HepG2 (cell line): ENCODE measurements around the gene SUB1. TPM values are rescaled to one million over a fixed set of nuclear protein-coding genes. Genes with fewer than 3 reads are reported as not detected.

ENCODE experiments used
- ATAC-seq: fragments of 200-7000 bp; cut with Tn5 transposase; 3 replicates; pipeline ENCODE4 v1.9.1; 2020; ENCODE audit warnings: mild to moderate bottlenecking, moderate library complexity
- BruUV-seq: library from RNA; stranded (reverse); fragments of 400-500 nt; replicated peaks from 2 replicates; lab custom pipeline; 2021; lab: Mats Ljungman, UMichigan
- CTCF ChIA-PET: fragments of 300-600 bp; formaldehyde crosslinking; extraction: SDS; loops from one replicate; lab custom pipeline; 2021; ENCODE audit warnings: low total read pairs, inconsistent platforms, low intra/inter-chr PET ratio; lab: Yijun Ruan, JAX
- POLR2A ChIA-PET: fragments of 350-600 bp; sonication (Branson Sonifier 250); formaldehyde crosslinking; loops from one replicate; lab custom pipeline; 2020; ENCODE audit warnings: antibody characterized with exemption, inconsistent platforms; lab: Yijun Ruan, JAX
- DNase-seq: peaks from one replicate; pipeline ENCODE4 v3.0.0-alpha.2; 2015; ENCODE audit warnings: low spot score
- FAIRE-seq: peaks from 3 replicates; lab custom pipeline; 2011; peaks lifted over from hg19 to GRCh38; lab: Jason Lieb, UNC
- H2AFZ ChIP-seq: one replicate; pipeline ENCODE4 v1.6.1; 2011; ENCODE audit warnings: low read length, inconsistent platforms
- H3K27ac ChIP-seq: fragments of 300-600 bp; 3 replicates; pipeline ENCODE4 v1.8.0; 2011; ENCODE audit warnings: mixed run types, mild to moderate bottlenecking, mixed read lengths, low read length, inconsistent platforms; ENCODE audit not compliant: insufficient read depth; ENCODE audit errors: extremely low read length
- H3K27me3 ChIP-seq, 2 experiments: fragments of 200-600 bp in 1 of 2; 2 replicates in 1 of 2; 3 replicates in 1 of 2; pipeline versions ENCODE4 v1.6.0 to v1.8.0; 2011; ENCODE audit warnings: low read length in 2 of 2, mild to moderate bottlenecking in 2 of 2, moderate library complexity in 2 of 2, inconsistent platforms in 1 of 2; ENCODE audit not compliant: insufficient read depth in 2 of 2, control insufficient read depth in 1 of 2
- H3K36me3 ChIP-seq, 2 experiments: fragments of 200-600 bp in 1 of 2; replicated peaks in 1 of 2; 2 replicates in 1 of 2; 3 replicates in 1 of 2; pipeline versions ENCODE4 v1.5.1 to v1.8.0; 2011; ENCODE audit warnings: low read length in 2 of 2, inconsistent platforms in 1 of 2; ENCODE audit not compliant: insufficient read depth in 2 of 2, control insufficient read depth in 1 of 2
- H3K4me1 ChIP-seq: 2 replicates; pipeline ENCODE4 v1.5.1; 2012; ENCODE audit warnings: low read length, inconsistent platforms; ENCODE audit not compliant: insufficient read depth
- H3K4me2 ChIP-seq: 2 replicates; pipeline ENCODE4 v1.6.0; 2011; ENCODE audit warnings: low read depth, low read length, inconsistent platforms
- H3K4me3 ChIP-seq, 3 experiments: fragments of 200-600 bp in 1 of 3; sonication (generic), shearing (Covaris generic) in 1 of 3; replicated peaks in 1 of 3; 2 replicates each; pipeline ENCODE4 v1.5.1; 2011 to 2016; ENCODE audit warnings: low read length in 3 of 3, inconsistent platforms in 2 of 3, low read depth in 2 of 3, mild to moderate bottlenecking in 2 of 3, control low read depth in 1 of 3, mixed read lengths in 1 of 3; ENCODE audit not compliant: insufficient read depth in 1 of 3
- H3K79me2 ChIP-seq: one replicate; pipeline ENCODE4 v1.6.1; 2011; ENCODE audit warnings: low read length, inconsistent platforms; ENCODE audit not compliant: insufficient read depth
- H3K9ac ChIP-seq: 2 replicates; pipeline ENCODE4 v1.6.0; 2011; ENCODE audit warnings: mild to moderate bottlenecking, low read depth, low read length, inconsistent platforms; ENCODE audit not compliant: insufficient read depth
- H3K9me3 ChIP-seq: 2 replicates; pipeline ENCODE4 v1.5.1; 2012; ENCODE audit warnings: mild to moderate bottlenecking, low read length
- H4K20me1 ChIP-seq: 2 replicates; pipeline ENCODE4 v1.6.0; 2011; ENCODE audit warnings: inconsistent platforms, mild to moderate bottlenecking, low read length, moderate library complexity; ENCODE audit not compliant: insufficient read depth
- LBX2 ChIP-seq: sonication (generic); formaldehyde crosslinking; IDR thresholded peaks from 2 replicates; pipeline ENCODE4 v1.5.0; 2020; ENCODE audit warnings: missing genetic modification reagents, mild to moderate bottlenecking, borderline replicate concordance
- NR0B2 ChIP-seq: sonication (generic); formaldehyde crosslinking; IDR thresholded peaks from 2 replicates; pipeline ENCODE4 v1.4.0; 2020; ENCODE audit warnings: mild to moderate bottlenecking, missing genetic modification reagents
- PHB2 ChIP-seq: fragments of 450-650 bp; IDR thresholded peaks from 2 replicates; pipeline ENCODE4 v1.6.1; 2018; ENCODE audit not compliant: partially characterized antibody
- PHF5A ChIP-seq: IDR thresholded peaks from one replicate; pipeline ENCODE4 v1.6.1; 2018; ENCODE audit warnings: low read depth, missing genetic modification reagents; ENCODE audit not compliant: unreplicated experiment
- RBFOX2 ChIP-seq: fragments of 200-400 bp; formaldehyde crosslinking; IDR thresholded peaks from 2 replicates; pipeline ENCODE4 v1.6.1; 2017; ENCODE audit warnings: low read depth, mild to moderate bottlenecking, low read length
- REPIN1 ChIP-seq: sonication (generic); formaldehyde crosslinking; IDR thresholded peaks from 2 replicates; pipeline ENCODE4 v1.8.0; 2022; ENCODE audit warnings: missing genetic modification reagents, low read depth, mild to moderate bottlenecking, borderline replicate concordance
- TCF7L2 ChIP-seq: IDR thresholded peaks from 2 replicates; pipeline ENCODE4 v1.6.1; 2011; ENCODE audit warnings: mild to moderate bottlenecking, low read depth, low read length, moderate library complexity
- ZNF143 ChIP-seq: sonication (generic); formaldehyde crosslinking; IDR thresholded peaks from 2 replicates; pipeline ENCODE4 v1.4.0; 2020; ENCODE audit warnings: missing genetic modification reagents
- ZNF510 ChIP-seq: sonication (generic); formaldehyde crosslinking; IDR thresholded peaks from 2 replicates; pipeline ENCODE4 v1.4.0; 2020; ENCODE audit warnings: low read depth, mild to moderate bottlenecking, missing genetic modification reagents
- ZSCAN12 ChIP-seq: sonication (generic); formaldehyde crosslinking; IDR thresholded peaks from 2 replicates; pipeline ENCODE4 v1.9.0; 2021; ENCODE audit warnings: mild to moderate bottlenecking, missing genetic modification reagents
- ZSCAN25 ChIP-seq: sonication (generic); formaldehyde crosslinking; IDR thresholded peaks from 2 replicates; pipeline ENCODE4 v1.8.0; 2022; ENCODE audit warnings: mild to moderate bottlenecking, missing genetic modification reagents
- WGBS: methylation state at CpG from one replicate; pipeline ENCODE4 v1.1.6; 2017; ENCODE audit warnings: low lambda C conversion rate; 5-methylcytosine and 5-hydroxymethylcytosine counted together
- in situ Hi-C: cut with HindIII; loops from 2 replicates; pipeline ENCODE4 v1.10.0; 2017; ENCODE audit warnings: low pct_unique_long_range_greater_than_20kb; ENCODE audit not compliant: extremely low pct_ligation_motif_present
- intact Hi-C: fragments of 100-400 bp; cut with micrococcal nuclease; formaldehyde crosslinking; loops from one replicate; pipeline ENCODE4 v1.10.0; 2022; ENCODE audit not compliant: unreplicated experiment
- polyA plus RNA-seq, 8 experiments: library from polyadenylated mRNA; depleted of rRNA in 3 of 8; stranded (reverse) in 7 of 8; unstranded in 1 of 8; fragments of >200 nt; fragmentation: Illumina TruSeq in 4 of 8; extraction: Trizol in 4 of 8; gene quantifications; 2 replicates each; pipeline versions ENCODE4 v1.2.1 to v1.2.3, GENCODE V29; 2011 to 2016; ENCODE audit warnings: low read depth in 4 of 8, missing spikeins in 1 of 8, mixed read lengths in 1 of 8; ENCODE audit not compliant: insufficient read depth in 1 of 8
- total RNA-seq, 5 experiments: library from RNA; depleted of rRNA; stranded (reverse); fragments of >200 nt; fragmentation: Illumina TruSeq; extraction: Trizol; gene quantifications; 2 replicates each; pipeline ENCODE4 v1.2.3, GENCODE V29; 2016; ENCODE audit warnings: low read depth in 1 of 5

The SUB1 gene
- total and polyA plus RNA-seq, 2 of the 13 experiments (the other 11 are each of a cell fraction or from before 2014, with no cell fraction given): 182 to 693 TPM

- peaks cover 29 to 91% of the 10 kb centered on the region in 2 experiments for H3K36me3 ChIP-seq
- FAIRE-seq (no peak), DNase-seq (no peak), ATAC-seq (no peak)
- 50% methylated on average over 2 of the region's 2 CpGs for WGBS
- ChIA-PET POLR2A (interaction anchor here (0.6 kb wide), 1 partner anchor 263 kb away, joined by 3 read pairs; no protein-coding TSS in a partner anchor), CTCF (no interaction called here)
- no peaks in the 10 kb centered on the region for H3K9me3 ChIP-seq
- no TSS peak for BruUV-seq
- no peak overlapping the region for H3K4me2 ChIP-seq
- no peak overlapping the region for H3K9ac ChIP-seq
- no peak overlapping the region for H3K4me3 ChIP-seq
- no peaks in the 10 kb centered on the region for H3K27me3 ChIP-seq
- H4K20me1 ChIP-seq: peaks cover 62% of the 10 kb centered on the region
- H3K4me1 ChIP-seq: peaks cover 51% of the 10 kb centered on the region
- intact Hi-C loops: no loop called here
- in situ Hi-C loops: no loop called here
- H2AFZ ChIP-seq: no peak overlapping the region
- no peak for TF ChIP-seq RBFOX2
- no peak for TF ChIP-seq ZSCAN12 (CRISPR knock-in tag)
- TF ChIP-seq REPIN1: no peak
- TF ChIP-seq NR0B2: no peak
- no peak for TF ChIP-seq LBX2 (CRISPR knock-in tag)
- no peak for TF ChIP-seq ZNF510
- TF ChIP-seq PHB2: no peak
- TF ChIP-seq PHF5A (CRISPR knock-in tag): no peak
- no peak for TF ChIP-seq TCF7L2
- TF ChIP-seq ZSCAN25 (CRISPR knock-in tag): no peak
- TF ChIP-seq ZNF143 (CRISPR knock-in tag): no peak
- no peak overlapping the region for H3K27ac ChIP-seq
- H3K79me2 ChIP-seq: peaks cover 75% of the 10 kb centered on the region
These were observed 11.8 kb downstream of the SUB1 start for GRCh38 chr5:32597041-32597629.
